Activated T-helper 1 cell treated with anti-CD3 and anti-CD28 coated beads, Interleukin-12 subunit alpha, Interleukin-12 subunit beta, Interleukin-2, Interleukin-4 antibody, amounts not matched to agents 30 ng/mL and 10 ng/mL and 1 ng/mL, durations not matched to agents 14 hours and 24 hours and 36 hours (primary cell): ENCODE measurements around the gene CCDC50. TPM values are rescaled to one million over a fixed set of nuclear protein-coding genes. Genes with fewer than 3 reads are reported as not detected.

Source experiments
- DNase-seq: peaks from one replicate; pipeline ENCODE4 v3.0.0; 2021; ENCODE audit warnings: low spot score
- H3K27ac Mint-ChIP-seq: one replicate; pipeline ENCODE4 v1.8.0; 2021; ENCODE audit warnings: mild to moderate bottlenecking, mixed read lengths
- H3K27me3 Mint-ChIP-seq: one replicate; pipeline ENCODE4 v1.8.0; 2022; ENCODE audit warnings: mild to moderate bottlenecking, moderate library complexity, mixed read lengths; ENCODE audit not compliant: insufficient read depth
- H3K36me3 Mint-ChIP-seq: one replicate; pipeline ENCODE4 v1.8.0; 2021; ENCODE audit warnings: low read depth, mixed read lengths
- H3K4me1 Mint-ChIP-seq: one replicate; pipeline ENCODE4 v1.8.0; 2021; ENCODE audit warnings: low read depth, mixed read lengths
- H3K4me3 Mint-ChIP-seq: one replicate; pipeline ENCODE4 v1.8.0; 2021; ENCODE audit warnings: mild to moderate bottlenecking, moderate library complexity, mixed read lengths
- H3K9me3 Mint-ChIP-seq: one replicate; pipeline ENCODE4 v1.8.0; 2021; ENCODE audit warnings: mixed read lengths
- intact Hi-C: fragments of 100-400 bp; cut with micrococcal nuclease; formaldehyde crosslinking; loops from one replicate; pipeline ENCODE4 v1.15.1; 2024
- total RNA-seq: library from RNA; stranded (reverse); gene quantifications from 2 replicates; pipeline ENCODE4 v1.2.3, GENCODE V29; 2022

The CCDC50 gene, protein sequence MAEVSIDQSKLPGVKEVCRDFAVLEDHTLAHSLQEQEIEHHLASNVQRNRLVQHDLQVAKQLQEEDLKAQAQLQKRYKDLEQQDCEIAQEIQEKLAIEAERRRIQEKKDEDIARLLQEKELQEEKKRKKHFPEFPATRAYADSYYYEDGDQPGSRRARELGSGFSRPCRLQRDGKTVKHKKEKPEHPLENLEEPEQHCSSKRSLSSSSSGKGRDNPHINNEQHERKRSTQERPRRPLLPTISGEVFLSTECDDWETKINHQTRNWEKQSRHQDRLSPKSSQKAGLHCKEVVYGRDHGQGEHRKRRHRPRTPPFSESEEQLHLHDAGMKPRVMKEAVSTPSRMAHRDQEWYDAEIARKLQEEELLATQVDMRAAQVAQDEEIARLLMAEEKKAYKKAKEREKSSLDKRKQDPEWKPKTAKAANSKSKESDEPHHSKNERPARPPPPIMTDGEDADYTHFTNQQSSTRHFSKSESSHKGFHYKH
- total RNA-seq, result 36.1 and 37.2 TPM in 2 replicates

- DNase-seq, result peak; percentile 48
- Mint-ChIP-seq H3K27ac (peak within 1 kb of the TSS; percentile 92), H3K9me3 (no peaks in the 10 kb centered on the region), H3K27me3 (peaks cover 13% of the 10 kb centered on the region), H3K36me3 (peaks cover 2% of the 10 kb centered on the region), H3K4me1 (peaks cover 32% of the 10 kb centered on the region), H3K4me3 (peak within 1 kb of the TSS; percentile 85)
- intact Hi-C loops, result loop anchor here (1.0 to 2.0 kb wide), 2 partner anchors 9 to 84 kb away; no protein-coding TSS in a partner anchor
Measured at GRCh38 chr3:191328962-191329653, at the start of gene CCDC50. CCDC50 (plus strand) TSS chr3:191329394; CDS start chr3:191329675, 281 bp downstream.

DNA sequence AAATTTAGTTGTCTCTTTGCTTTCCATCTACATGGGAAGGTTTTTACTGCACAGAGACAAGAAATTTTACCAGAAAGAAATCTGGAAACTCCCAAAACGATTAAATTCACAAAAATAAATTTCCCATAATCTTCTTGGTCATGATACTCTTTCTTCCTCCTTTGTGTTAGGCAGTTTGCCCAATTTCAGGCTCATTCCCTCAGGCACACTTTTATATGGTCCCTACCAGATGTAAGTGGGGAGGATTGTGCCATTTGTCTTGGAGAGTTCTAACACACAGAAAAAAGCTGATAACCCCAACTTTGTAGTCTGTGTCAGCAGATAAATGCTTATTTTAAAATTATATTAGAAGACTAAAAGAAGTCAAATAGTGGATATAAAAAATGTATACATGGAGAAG lies 49.1 kb upstream of the CCDC50 start:
- H3K4me1 Mint-ChIP-seq, result no peaks in the 10 kb centered on the region
- no peaks in the 10 kb centered on the region for H3K9me3 Mint-ChIP-seq
- no peak for DNase-seq
- no peak overlapping the region for H3K27ac Mint-ChIP-seq
- intact Hi-C loops, result no loop called here
- H3K4me3 Mint-ChIP-seq, result no peak overlapping the region
- H3K36me3 Mint-ChIP-seq, result no peaks in the 10 kb centered on the region
- H3K27me3 Mint-ChIP-seq, result peaks cover 5% of the 10 kb centered on the region

GRCh38 chr3:191280882-191281281 lies 48.3 kb upstream of the CCDC50 start:
- Mint-ChIP-seq H3K27ac (no peak overlapping the region), H3K4me3 (no peak overlapping the region), H3K9me3 (no peaks in the 10 kb centered on the region), H3K36me3 (no peaks in the 10 kb centered on the region), H3K27me3 (peaks cover 3% of the 10 kb centered on the region), H3K4me1 (no peaks in the 10 kb centered on the region)
- DNase-seq, result no peak
- intact Hi-C loops, result no loop called here

DNA sequence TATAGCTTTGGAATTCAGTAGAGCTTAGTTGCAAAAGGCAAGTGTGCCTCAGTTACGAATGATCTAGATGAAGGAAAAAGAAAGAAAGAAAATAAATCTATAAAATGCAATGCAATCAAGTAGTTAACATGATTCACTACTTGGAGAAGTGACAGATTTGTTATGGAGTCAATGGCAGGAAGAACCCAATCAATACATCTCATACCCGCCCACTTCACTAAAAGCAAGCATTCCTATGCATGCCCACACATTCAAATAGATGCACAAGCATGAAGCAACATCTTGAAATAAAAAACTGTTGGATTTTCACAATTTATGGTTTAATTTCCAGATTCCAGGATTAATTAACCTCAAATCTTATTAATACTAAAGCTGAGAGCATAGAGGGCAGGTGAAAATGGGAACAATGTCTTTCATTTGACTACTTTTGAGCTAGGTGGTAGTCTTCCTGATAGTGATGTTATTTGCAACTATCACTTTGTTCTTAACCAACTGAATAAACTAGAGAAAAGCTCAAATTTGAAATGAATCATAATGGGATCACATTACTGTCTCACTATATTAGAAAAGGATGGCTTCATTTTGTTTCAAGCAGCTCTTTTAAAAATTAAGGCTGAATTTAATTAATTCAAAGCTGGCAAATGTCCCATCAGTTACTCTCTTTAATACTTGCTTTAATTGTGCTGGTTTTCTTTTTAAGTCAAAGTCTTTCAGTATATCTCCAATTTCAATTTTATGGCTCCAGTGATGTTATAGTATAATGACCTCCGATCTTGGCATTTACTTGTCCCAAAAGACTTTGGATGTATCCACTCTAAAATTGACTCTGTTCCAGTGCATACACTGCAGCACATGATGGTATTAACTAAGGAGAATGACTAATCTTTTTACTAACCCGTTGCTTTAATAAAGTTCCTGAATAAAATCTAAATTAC lies 46.7 kb upstream of the CCDC50 start:
- Mint-ChIP-seq H3K4me1 (no peaks in the 10 kb centered on the region), H3K27ac (no peak overlapping the region), H3K27me3 (peaks cover 3% of the 10 kb centered on the region), H3K36me3 (no peaks in the 10 kb centered on the region), H3K4me3 (no peak overlapping the region), H3K9me3 (no peaks in the 10 kb centered on the region)
- intact Hi-C loops, result no loop called here
- no peak for DNase-seq

DNA sequence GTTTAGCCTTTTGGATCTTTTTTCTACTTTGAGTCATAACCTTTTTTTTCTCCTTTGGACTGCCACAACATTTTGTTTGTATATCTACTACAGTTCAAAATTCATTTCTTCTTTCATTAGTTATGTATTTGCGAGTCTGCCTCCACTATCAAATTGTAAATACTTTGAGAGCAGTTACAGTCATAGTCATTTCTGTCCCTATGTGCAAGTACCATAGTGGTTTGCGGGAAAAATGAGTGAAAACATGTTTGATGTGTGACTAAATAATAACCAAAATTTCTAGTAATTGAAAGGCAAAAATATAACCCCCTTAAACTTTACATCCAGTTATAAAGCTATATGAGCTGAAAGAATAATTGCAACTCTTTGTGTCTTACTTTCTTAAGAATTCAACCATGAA lies 45.8 kb upstream of the CCDC50 start:
- H3K27ac Mint-ChIP-seq, result no peak overlapping the region
- DNase-seq, result no peak
- H3K4me3 Mint-ChIP-seq, result no peak overlapping the region
- peaks cover 3% of the 10 kb centered on the region for H3K27me3 Mint-ChIP-seq
- intact Hi-C loops, result no loop called here
- H3K9me3 Mint-ChIP-seq, result no peaks in the 10 kb centered on the region
- no peaks in the 10 kb centered on the region for H3K36me3 Mint-ChIP-seq
- no peaks in the 10 kb centered on the region for H3K4me1 Mint-ChIP-seq

- Mint-ChIP-seq H3K27ac (no peak overlapping the region), H3K4me1 (no peaks in the 10 kb centered on the region)
Measured at GRCh38 chr3:191290311-191291025, 38.7 kb upstream of the CCDC50 start.

DNA sequence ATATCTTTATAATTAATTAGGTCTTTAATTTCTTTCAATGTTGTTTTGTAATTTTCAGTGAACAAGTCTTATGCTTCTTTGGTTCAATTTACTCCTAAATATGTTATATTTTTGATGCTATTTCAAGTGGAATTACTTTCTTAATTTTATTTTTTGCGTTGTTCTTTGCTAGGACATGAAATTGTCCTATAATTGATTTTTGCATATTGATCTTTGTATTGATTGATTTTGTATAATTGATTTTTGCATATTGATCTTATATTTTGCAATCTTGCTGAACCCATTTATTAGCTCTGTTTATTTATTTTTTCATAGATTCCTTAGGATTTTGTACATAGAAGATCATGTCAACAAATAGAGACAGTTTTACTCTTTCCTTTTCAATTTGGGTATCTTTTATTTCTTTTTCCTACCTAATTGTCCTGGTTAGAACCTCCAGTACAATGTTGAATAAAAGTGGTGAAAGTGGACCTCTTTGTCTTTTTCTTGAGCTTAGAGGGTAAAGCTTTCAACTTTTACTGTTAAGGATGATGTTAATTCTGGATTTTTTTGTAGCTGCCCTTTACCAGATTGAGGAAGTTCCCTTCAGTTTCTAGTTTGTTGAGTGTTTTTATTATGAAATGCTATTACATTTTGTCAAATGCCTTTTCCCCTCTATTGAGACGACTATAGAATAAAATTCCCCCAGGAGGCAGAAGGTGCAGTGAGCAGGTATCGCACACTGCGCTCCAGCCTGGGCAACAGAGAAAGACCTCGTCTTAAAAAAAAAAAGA lies 36.8 kb upstream of the CCDC50 start:
- Mint-ChIP-seq H3K9me3 (no peaks in the 10 kb centered on the region), H3K27me3 (no peaks in the 10 kb centered on the region)
- intact Hi-C loops, result no loop called here

More at GRCh38 chr3:191290311-191291025, 38.7 kb upstream of the CCDC50 start:
- DNase-seq, result no peak
- Mint-ChIP-seq H3K27me3 (no peaks in the 10 kb centered on the region), H3K4me3 (no peak overlapping the region), H3K36me3 (no peaks in the 10 kb centered on the region), H3K9me3 (no peaks in the 10 kb centered on the region)
- intact Hi-C loops, result no loop called here

DNA sequence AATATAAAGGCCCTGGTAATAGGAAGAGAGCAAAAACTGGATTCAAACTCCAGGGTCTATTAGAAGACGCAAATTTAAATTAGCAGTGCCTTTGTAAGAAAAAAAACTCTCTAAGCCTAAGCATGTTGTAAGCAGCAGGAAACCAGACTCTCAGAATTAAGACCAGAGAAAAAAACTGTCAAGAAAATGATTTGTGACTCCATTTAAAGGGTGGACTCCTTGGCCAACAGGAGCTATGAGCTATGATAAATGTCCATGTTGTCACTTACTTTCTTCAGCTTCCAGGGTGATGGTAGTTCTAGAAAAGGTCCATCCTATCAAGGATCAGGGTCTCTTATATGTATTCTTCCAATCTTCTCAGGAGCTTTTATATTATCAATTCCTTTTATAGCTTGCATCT lies 34.9 kb upstream of the CCDC50 start:
- H3K9me3 Mint-ChIP-seq, result no peaks in the 10 kb centered on the region
- DNase-seq, result no peak
- H3K4me3 Mint-ChIP-seq, result no peak overlapping the region
- intact Hi-C loops, result no loop called here
- H3K27ac Mint-ChIP-seq, result no peak overlapping the region
- no peaks in the 10 kb centered on the region for H3K36me3 Mint-ChIP-seq
- H3K4me1 Mint-ChIP-seq, result no peaks in the 10 kb centered on the region
- H3K27me3 Mint-ChIP-seq, result no peaks in the 10 kb centered on the region

More for the DNA sequence above, 36.8 kb upstream of the CCDC50 start:
- Mint-ChIP-seq H3K4me1 (no peaks in the 10 kb centered on the region), H3K36me3 (no peaks in the 10 kb centered on the region), H3K27ac (no peak overlapping the region), H3K4me3 (no peak overlapping the region)
- no peak for DNase-seq

- DNase-seq, result no peak
- H3K4me1 Mint-ChIP-seq, result no peaks in the 10 kb centered on the region
- no peak overlapping the region for H3K27ac Mint-ChIP-seq
- intact Hi-C loops, result no loop called here
- no peaks in the 10 kb centered on the region for H3K9me3 Mint-ChIP-seq
- no peaks in the 10 kb centered on the region for H3K27me3 Mint-ChIP-seq
- H3K36me3 Mint-ChIP-seq, result no peaks in the 10 kb centered on the region
- no peak overlapping the region for H3K4me3 Mint-ChIP-seq
Measured at GRCh38 chr3:191296041-191296541, 33.1 kb upstream of the CCDC50 start.

- intact Hi-C loops, result no loop called here
- Mint-ChIP-seq H3K4me1 (no peaks in the 10 kb centered on the region), H3K27ac (no peak overlapping the region), H3K4me3 (no peak overlapping the region), H3K36me3 (no peaks in the 10 kb centered on the region), H3K27me3 (no peaks in the 10 kb centered on the region), H3K9me3 (no peaks in the 10 kb centered on the region)
- DNase-seq, result no peak
Measured at GRCh38 chr3:191298846-191299245, 30.3 kb upstream of the CCDC50 start.

DNA sequence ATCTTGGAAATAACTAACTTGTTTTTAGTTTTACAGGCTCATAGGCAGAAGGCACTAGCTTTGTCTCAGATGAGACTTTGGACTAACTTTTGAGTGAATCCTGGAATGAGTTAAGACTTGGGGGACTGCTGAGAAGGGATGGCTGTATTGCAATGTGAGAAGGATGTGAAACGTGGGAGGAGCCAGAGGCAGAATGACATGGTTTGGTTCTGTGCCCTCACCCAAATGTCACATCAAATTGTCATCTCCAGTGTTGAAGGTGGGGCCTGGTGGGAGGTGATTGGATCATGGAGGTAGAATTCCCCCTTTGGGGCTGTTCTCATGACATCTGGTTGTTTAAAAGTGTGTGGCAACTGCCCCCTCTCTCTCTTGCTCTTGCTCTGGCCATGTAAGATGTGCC lies 28.8 kb upstream of the CCDC50 start:
- H3K9me3 Mint-ChIP-seq, result no peaks in the 10 kb centered on the region
- no peak overlapping the region for H3K4me3 Mint-ChIP-seq
- no peak overlapping the region for H3K27ac Mint-ChIP-seq
- DNase-seq, result no peak
- no peaks in the 10 kb centered on the region for H3K36me3 Mint-ChIP-seq
- no peaks in the 10 kb centered on the region for H3K4me1 Mint-ChIP-seq
- H3K27me3 Mint-ChIP-seq, result no peaks in the 10 kb centered on the region
- intact Hi-C loops, result no loop called here
